Measurements from ENCODE around the gene CD96. TPM values are rescaled to one million over a fixed set of nuclear protein-coding genes. Genes with fewer than 3 reads are reported as not detected.

The CD96 gene
- total RNA-seq, 1 experiment from 2014 or later: not detected

DNA sequence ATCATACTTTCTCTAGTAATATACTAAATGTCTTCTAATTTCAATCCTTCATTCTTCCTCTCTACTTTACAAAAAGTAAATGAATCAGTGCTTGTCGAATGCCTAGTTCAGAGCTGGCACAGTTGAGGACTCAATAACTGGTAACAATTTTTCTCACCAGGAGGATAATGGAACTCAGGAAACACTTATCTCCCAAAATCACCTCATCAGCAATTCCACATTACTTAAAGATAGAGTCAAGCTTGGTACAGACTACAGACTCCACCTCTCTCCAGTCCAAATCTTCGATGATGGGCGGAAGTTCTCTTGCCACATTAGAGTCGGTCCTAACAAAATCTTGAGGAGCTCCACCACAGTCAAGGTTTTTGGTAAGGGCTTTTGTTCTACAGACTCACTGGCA, 36.9 kb downstream of the CD96 start:
- H3K27ac ChIP-seq (ENCODE audit: insufficient read length, low read depth, low read length): no peak overlapping the region
- Mint-ChIP-seq H3K4me3 (no peak overlapping the region), H3K27me3 (ENCODE audit: low read depth) (no peaks in the 10 kb centered on the region), H3K36me3 (ENCODE audit: insufficient read depth in 1 of 3, low read depth in 3 of 3) (peaks cover 0 to 6% (median 3%) of the 10 kb centered on the region in 3 experiments; a peak in 5 of 7 replicates), H3K9me3 (peaks cover 1 to 7% of the 10 kb centered on the region in 2 experiments), H3K27ac (no peak overlapping the region), H3K4me1 (0 out of 4 replicates have a peak, but pooled peaks cover 0 to 3% of the 10 kb centered on the region in 2 experiments)
- no peak overlapping the region for H3K9ac ChIP-seq (ENCODE audit: extremely low read depth, insufficient read length, low read length)
- no peaks in the 10 kb centered on the region for H3K79me2 ChIP-seq (ENCODE audit: insufficient read depth, low read length)
- no peak overlapping the region for H3K4me2 ChIP-seq (ENCODE audit: insufficient read depth, insufficient read length, low read length)
- no peak overlapping the region for H2AFZ ChIP-seq (ENCODE audit: low read length)
- H2BK15ac ChIP-seq (ENCODE audit: low read depth, low read length): no peak overlapping the region
- no peaks in the 10 kb centered on the region for H3K4me1 ChIP-seq (ENCODE audit: insufficient read depth, low read length)
- TF ChIP-seq, protein P1, sequence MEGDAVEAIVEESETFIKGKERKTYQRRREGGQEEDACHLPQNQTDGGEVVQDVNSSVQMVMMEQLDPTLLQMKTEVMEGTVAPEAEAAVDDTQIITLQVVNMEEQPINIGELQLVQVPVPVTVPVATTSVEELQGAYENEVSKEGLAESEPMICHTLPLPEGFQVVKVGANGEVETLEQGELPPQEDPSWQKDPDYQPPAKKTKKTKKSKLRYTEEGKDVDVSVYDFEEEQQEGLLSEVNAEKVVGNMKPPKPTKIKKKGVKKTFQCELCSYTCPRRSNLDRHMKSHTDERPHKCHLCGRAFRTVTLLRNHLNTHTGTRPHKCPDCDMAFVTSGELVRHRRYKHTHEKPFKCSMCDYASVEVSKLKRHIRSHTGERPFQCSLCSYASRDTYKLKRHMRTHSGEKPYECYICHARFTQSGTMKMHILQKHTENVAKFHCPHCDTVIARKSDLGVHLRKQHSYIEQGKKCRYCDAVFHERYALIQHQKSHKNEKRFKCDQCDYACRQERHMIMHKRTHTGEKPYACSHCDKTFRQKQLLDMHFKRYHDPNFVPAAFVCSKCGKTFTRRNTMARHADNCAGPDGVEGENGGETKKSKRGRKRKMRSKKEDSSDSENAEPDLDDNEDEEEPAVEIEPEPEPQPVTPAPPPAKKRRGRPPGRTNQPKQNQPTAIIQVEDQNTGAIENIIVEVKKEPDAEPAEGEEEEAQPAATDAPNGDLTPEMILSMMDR (conservative IDR thresholded peaks at IDR 0.05): no peak
- no peak overlapping the region for H2AK5ac ChIP-seq (ENCODE audit: insufficient read length, low read length)
- H4K20me1 ChIP-seq (ENCODE audit: control insufficient read depth, insufficient read depth, insufficient read length): no peaks in the 10 kb centered on the region
- no peak overlapping the region for H3K56ac ChIP-seq (ENCODE audit: insufficient read length, low read depth, low read length)
- H3K4ac ChIP-seq (ENCODE audit: low read depth, low read length): no peak overlapping the region
- no peak overlapping the region for H4K5ac ChIP-seq (ENCODE audit: insufficient read length, low read depth, low read length)
- H3K23ac ChIP-seq (ENCODE audit: insufficient read length, low read depth, low read length): no peak overlapping the region
- no peak overlapping the region for H2BK120ac ChIP-seq (ENCODE audit: low read depth, low read length, poor library complexity, severe bottlenecking)
- no CpG with 5 or more reads among the region's 4 CpGs for WGBS (ENCODE audit: extremely low coverage, insufficient read length, low lambda C conversion rate)
- DNase-seq: no peak
- no peaks in the 10 kb centered on the region for H3K27me3 ChIP-seq (ENCODE audit: insufficient read depth, low read length)
- no peak overlapping the region for H3K18ac ChIP-seq (ENCODE audit: insufficient read length, low read depth, low read length)
- no peak overlapping the region for H3K14ac ChIP-seq (ENCODE audit: insufficient read depth, low read length)
- no peak overlapping the region for H2BK12ac ChIP-seq (ENCODE audit: insufficient read length, low read depth, low read length)
- H4K91ac ChIP-seq (ENCODE audit: insufficient read length, low read depth, low read length): no peak overlapping the region
- H4K8ac ChIP-seq (replicated peaks; ENCODE audit: insufficient read length, low read depth, low read length): no peak overlapping the region
- no peak overlapping the region for H2BK20ac ChIP-seq (ENCODE audit: low read depth, low read length, poor library complexity, severe bottlenecking)
- H2BK5ac ChIP-seq (ENCODE audit: insufficient read length, low read length): no peak overlapping the region
- no peaks in the 10 kb centered on the region for H3K23me2 ChIP-seq (ENCODE audit: insufficient read length, low read depth, low read length, poor library complexity, severe bottlenecking)
- H3K9me3 ChIP-seq (ENCODE audit: control insufficient read depth, low read depth, low read length): no peaks in the 10 kb centered on the region
- no peaks in the 10 kb centered on the region for H3K79me1 ChIP-seq (ENCODE audit: insufficient read depth, low read depth, low read length, poor library complexity, severe bottlenecking)
- no peak overlapping the region for H3T11ph ChIP-seq (ENCODE audit: low read length)
